ENCODE measurements around the gene VIPR1.
A peak's percentile ranks its signal among the peaks of the same experiment; 100 is the strongest.
"Not testable (repeated sequence)": the region's sequence is repeated elsewhere in the genome, so short reads cannot be mapped to it uniquely, and the experiment has no call there.

VIPR1 gene

GRCh38 chr3:42556089-42556632 is 53.7 kb downstream of the VIPR1 start:
- no peaks in the 10 kb centered on the region for H3K27me3 ChIP-seq (ENCODE audit: insufficient read depth, low read length)
- H3K9me3 ChIP-seq (ENCODE audit: low read length): no peaks in the 10 kb centered on the region
- H3K36me3 ChIP-seq (ENCODE audit: insufficient read depth, low read length): peaks cover 79% of the 10 kb centered on the region
- no peaks in the 10 kb centered on the region for H3K4me1 ChIP-seq (ENCODE audit: insufficient read depth, low read length)
- no peak overlapping the region for H2AFZ ChIP-seq (ENCODE audit: low read depth, low read length)
- H3K4me3 ChIP-seq (ENCODE audit: low read length): no peak overlapping the region

- H2AFZ ChIP-seq (ENCODE audit: low read depth, low read length); H3K9me3 ChIP-seq (ENCODE audit: low read length); H3K27me3 ChIP-seq (ENCODE audit: insufficient read depth, low read length); H3K4me1 ChIP-seq (ENCODE audit: insufficient read depth, low read length); H3K4me3 ChIP-seq (ENCODE audit: low read length): not testable (repeated sequence)
- peaks cover 80% of the 10 kb centered on the region for H3K36me3 ChIP-seq (ENCODE audit: insufficient read depth, low read length)
Observed at GRCh38 chr3:42556817-42557216, 54.4 kb downstream of the VIPR1 start.

GRCh38 chr3:42557854-42558253 is 55.4 kb downstream of the VIPR1 start:
- H3K4me1 ChIP-seq (ENCODE audit: insufficient read depth, low read length): no peaks in the 10 kb centered on the region
- peaks cover 81% of the 10 kb centered on the region for H3K36me3 ChIP-seq (ENCODE audit: insufficient read depth, low read length)
- no peak overlapping the region for H3K4me3 ChIP-seq (ENCODE audit: low read length)
- no peaks in the 10 kb centered on the region for H3K27me3 ChIP-seq (ENCODE audit: insufficient read depth, low read length)
- H2AFZ ChIP-seq (ENCODE audit: low read depth, low read length): no peak overlapping the region
- no peaks in the 10 kb centered on the region for H3K9me3 ChIP-seq (ENCODE audit: low read length)

GRCh38 chr3:42562047-42562907 is 59.8 kb downstream of the VIPR1 start:
- no peak overlapping the region for H2AFZ ChIP-seq (ENCODE audit: low read depth, low read length)
- H3K4me1 ChIP-seq (ENCODE audit: insufficient read depth, low read length): no peaks in the 10 kb centered on the region
- H3K27me3 ChIP-seq (ENCODE audit: insufficient read depth, low read length): no peaks in the 10 kb centered on the region
- H3K36me3 ChIP-seq (ENCODE audit: insufficient read depth, low read length): peaks cover 70% of the 10 kb centered on the region
- H3K9me3 ChIP-seq (ENCODE audit: low read length): no peaks in the 10 kb centered on the region
- H3K4me3 ChIP-seq (ENCODE audit: low read length): no peak overlapping the region

GRCh38 chr3:42569593-42570142 is 67.2 kb downstream of the VIPR1 start:
- H3K36me3 ChIP-seq (ENCODE audit: insufficient read depth, low read length): peaks cover 43% of the 10 kb centered on the region

GRCh38 chr3:42572278-42572677 is 69.8 kb downstream of the VIPR1 start:
- H3K4me3 ChIP-seq (ENCODE audit: low read length): no peak overlapping the region
- peaks cover 43% of the 10 kb centered on the region for H3K36me3 ChIP-seq (ENCODE audit: insufficient read depth, low read length)
- peaks cover 10% of the 10 kb centered on the region for H3K9me3 ChIP-seq (ENCODE audit: low read length)
- H2AFZ ChIP-seq (ENCODE audit: low read depth, low read length): no peak overlapping the region
- no peaks in the 10 kb centered on the region for H3K4me1 ChIP-seq (ENCODE audit: insufficient read depth, low read length)
- H3K27me3 ChIP-seq (ENCODE audit: insufficient read depth, low read length): no peaks in the 10 kb centered on the region

More at GRCh38 chr3:42569593-42570142, 67.2 kb downstream of the VIPR1 start:
- no peaks in the 10 kb centered on the region for H3K27me3 ChIP-seq (ENCODE audit: insufficient read depth, low read length)
- no peak overlapping the region for H2AFZ ChIP-seq (ENCODE audit: low read depth, low read length)
- no peaks in the 10 kb centered on the region for H3K4me1 ChIP-seq (ENCODE audit: insufficient read depth, low read length)
- H3K9me3 ChIP-seq (ENCODE audit: low read length): peaks cover 2% of the 10 kb centered on the region
- H3K4me3 ChIP-seq (ENCODE audit: low read length): no peak overlapping the region

- H3K36me3 ChIP-seq (ENCODE audit: insufficient read depth, low read length): peaks cover 29% of the 10 kb centered on the region
- H3K27me3 ChIP-seq (ENCODE audit: insufficient read depth, low read length): no peaks in the 10 kb centered on the region
- no peak overlapping the region for H2AFZ ChIP-seq (ENCODE audit: low read depth, low read length)
- peaks cover 4% of the 10 kb centered on the region for H3K4me1 ChIP-seq (ENCODE audit: insufficient read depth, low read length)
- no peak overlapping the region for H3K4me3 ChIP-seq (ENCODE audit: low read length)
- peaks cover 11% of the 10 kb centered on the region for H3K9me3 ChIP-seq (ENCODE audit: low read length)
Observed at GRCh38 chr3:42575137-42575741, 72.8 kb downstream of the VIPR1 start.

GRCh38 chr3:42578054-42578453 is 75.6 kb downstream of the VIPR1 start:
- Histone ChIP-seq H3K9me3 (ENCODE audit: low read length) (peaks cover 11% of the 10 kb centered on the region), H2AFZ (ENCODE audit: low read depth, low read length) (no peak overlapping the region), H3K4me1 (ENCODE audit: insufficient read depth, low read length) (peaks cover 15% of the 10 kb centered on the region), H3K36me3 (ENCODE audit: insufficient read depth, low read length) (peaks cover 26% of the 10 kb centered on the region), H3K27me3 (ENCODE audit: insufficient read depth, low read length) (no peaks in the 10 kb centered on the region), H3K4me3 (ENCODE audit: low read length) (no peak overlapping the region)

GRCh38 chr3:42579346-42579745 is 76.9 kb downstream of the VIPR1 start:
- H2AFZ ChIP-seq (ENCODE audit: low read depth, low read length); H3K27me3 ChIP-seq (ENCODE audit: insufficient read depth, low read length); H3K4me3 ChIP-seq (ENCODE audit: low read length); H3K9me3 ChIP-seq (ENCODE audit: low read length): not testable (repeated sequence)
- H3K36me3 ChIP-seq (ENCODE audit: insufficient read depth, low read length): peaks cover 18% of the 10 kb centered on the region
- H3K4me1 ChIP-seq (ENCODE audit: insufficient read depth, low read length): peaks cover 15% of the 10 kb centered on the region

GRCh38 chr3:42581400-42581708 is 78.9 kb downstream of the VIPR1 start:
- H2AFZ ChIP-seq (ENCODE audit: low read depth, low read length): peak overlapping the region; percentile 74
- H3K4me1 ChIP-seq (ENCODE audit: insufficient read depth, low read length): peaks cover 15% of the 10 kb centered on the region
- H3K36me3 ChIP-seq (ENCODE audit: insufficient read depth, low read length): peaks cover 6% of the 10 kb centered on the region
- peak overlapping the region; percentile 89 for H3K4me3 ChIP-seq (ENCODE audit: low read length)
- no peaks in the 10 kb centered on the region for H3K27me3 ChIP-seq (ENCODE audit: insufficient read depth, low read length)
- peaks cover 2% of the 10 kb centered on the region for H3K9me3 ChIP-seq (ENCODE audit: low read length)

- peak within 1 kb of the TSS; percentile 74 for H2AFZ ChIP-seq (ENCODE audit: low read depth, low read length)
- H3K36me3 ChIP-seq (ENCODE audit: insufficient read depth, low read length): peaks cover 4% of the 10 kb centered on the region
- H3K9me3 ChIP-seq (ENCODE audit: low read length): peaks cover 2% of the 10 kb centered on the region
- peaks cover 15% of the 10 kb centered on the region for H3K4me1 ChIP-seq (ENCODE audit: insufficient read depth, low read length)
- H3K27me3 ChIP-seq (ENCODE audit: insufficient read depth, low read length): no peaks in the 10 kb centered on the region
- H3K4me3 ChIP-seq (ENCODE audit: low read length): peak within 1 kb of the TSS; percentile 89
Observed at GRCh38 chr3:42581709-42582473, 79.4 kb downstream of the VIPR1 start, which contains the start of gene SEC22C. TSS of gene SEC22C (minus strand) at chr3:42581967. CDS start at chr3:42569046, 12,921 bp downstream.

- no peaks in the 10 kb centered on the region for H3K36me3 ChIP-seq (ENCODE audit: insufficient read depth, low read length)
- peaks cover 15% of the 10 kb centered on the region for H3K4me1 ChIP-seq (ENCODE audit: insufficient read depth, low read length)
- peaks cover 2% of the 10 kb centered on the region for H3K9me3 ChIP-seq (ENCODE audit: low read length)
- H3K4me3 ChIP-seq (ENCODE audit: low read length): peak overlapping the region; percentile 89
- H2AFZ ChIP-seq (ENCODE audit: low read depth, low read length): peak overlapping the region; percentile 74
- H3K27me3 ChIP-seq (ENCODE audit: insufficient read depth, low read length): no peaks in the 10 kb centered on the region
Observed at GRCh38 chr3:42582474-42583070, 80.1 kb downstream of the VIPR1 start.
